Liver (tissue), 9 donors: Measurements from ENCODE around the gene NRIP1. TPM values are rescaled to one million over a fixed set of nuclear protein-coding genes. Genes with fewer than 3 reads are reported as not detected.

Experiments used
- DNase-seq: peaks from one replicate; pipeline ENCODE4 v3.0.0-alpha.2; 2017; ENCODE audit warnings: low spot score
- H3K27ac ChIP-seq, 2 donors: one replicate each; pipeline ENCODE4 v1.7.0; 2013; ENCODE audit warnings: inconsistent platforms in 2 of 2, low read length in 2 of 2, control low read depth in 1 of 2, low read depth in 1 of 2, mild to moderate bottlenecking in 1 of 2
- H3K27me3 ChIP-seq, 4 donors: one replicate each; pipeline versions ENCODE4 v1.6.1 to v1.7.0; 2013; ENCODE audit warnings: low read length in 3 of 4, inconsistent platforms in 1 of 4, mild to moderate bottlenecking in 1 of 4, moderate library complexity in 1 of 4; ENCODE audit not compliant: control insufficient read depth in 4 of 4, insufficient read depth in 4 of 4
- H3K36me3 ChIP-seq, 4 donors: one replicate each; pipeline versions ENCODE4 v1.6.1 to v1.7.0; 2013; ENCODE audit warnings: low read length in 3 of 4, mild to moderate bottlenecking in 3 of 4, low read depth in 1 of 4, moderate library complexity in 1 of 4; ENCODE audit not compliant: control insufficient read depth in 4 of 4, insufficient read depth in 3 of 4
- H3K4me1 ChIP-seq, 4 donors: one replicate each; pipeline versions ENCODE4 v1.6.1 to v1.7.0; 2013; ENCODE audit warnings: low read length in 3 of 4, mild to moderate bottlenecking in 3 of 4, moderate library complexity in 1 of 4; ENCODE audit not compliant: control insufficient read depth in 4 of 4, insufficient read depth in 4 of 4
- H3K4me3 ChIP-seq, 3 donors: one replicate each; pipeline versions ENCODE4 v1.6.1 to v1.7.0; 2013; ENCODE audit warnings: low read length in 3 of 3, control low read depth in 1 of 3, low read depth in 1 of 3, mild to moderate bottlenecking in 1 of 3
- H3K9ac ChIP-seq, 2 donors: one replicate each; pipeline ENCODE4 v1.7.0; 2013; ENCODE audit warnings: low read length in 2 of 2, mild to moderate bottlenecking in 2 of 2, moderate library complexity in 2 of 2, control low read depth in 1 of 2, low read depth in 1 of 2
- H3K9me3 ChIP-seq, 4 donors: one replicate each; pipeline versions ENCODE4 v1.6.1 to v1.7.0; 2013; ENCODE audit warnings: low read length in 3 of 4; ENCODE audit not compliant: control insufficient read depth in 4 of 4
- ATF3 ChIP-seq: IDR thresholded peaks from 2 replicates; pipeline ENCODE4 v1.6.1; 2016; ENCODE audit warnings: antibody characterized with exemption
- CTCF ChIP-seq: fragments of 150-350 bp; IDR thresholded peaks from 2 replicates; pipeline ENCODE4 v1.5.1; 2017; ENCODE audit warnings: improper control_type of control experiment, low read depth, low read length; ENCODE audit not compliant: missing input control
- EGR1 ChIP-seq, 2 donors: IDR thresholded peaks; 2 replicates each; pipeline ENCODE4 v1.6.1; 2016 to 2018; ENCODE audit warnings: antibody characterized with exemption in 2 of 2, low read depth in 2 of 2
- FOXA2 ChIP-seq: IDR thresholded peaks from 2 replicates; pipeline ENCODE4 v1.6.1; 2016; ENCODE audit warnings: antibody characterized with exemption
- GABPA ChIP-seq, 2 donors: IDR thresholded peaks in 1 of 2; conservative IDR thresholded peaks in 1 of 2; 2 replicates each; pipeline ENCODE4 v1.6.1; 2016; ENCODE audit warnings: antibody characterized with exemption in 2 of 2, mild to moderate bottlenecking in 1 of 2, moderate library complexity in 1 of 2
- HNF4A ChIP-seq, 2 donors: conservative IDR thresholded peaks; 2 replicates each; pipeline ENCODE4 v1.6.1; 2016; ENCODE audit warnings: antibody characterized with exemption in 2 of 2, mild to moderate bottlenecking in 2 of 2
- HNF4G ChIP-seq: IDR thresholded peaks from 2 replicates; pipeline ENCODE4 v1.6.1; 2016; ENCODE audit warnings: antibody characterized with exemption
- JUND ChIP-seq, 2 donors: IDR thresholded peaks; 2 replicates each; pipeline ENCODE4 v1.6.1; 2016; ENCODE audit warnings: antibody characterized with exemption in 2 of 2
- MAX ChIP-seq: IDR thresholded peaks from 2 replicates; pipeline ENCODE4 v1.6.1; 2016; ENCODE audit warnings: antibody characterized with exemption
- NR2F2 ChIP-seq: IDR thresholded peaks from 2 replicates; pipeline ENCODE4 v1.6.1; 2016; ENCODE audit warnings: antibody characterized with exemption
- RAD21 ChIP-seq, 2 donors: IDR thresholded peaks; 2 replicates each; pipeline ENCODE4 v1.6.1; 2016; ENCODE audit warnings: antibody characterized with exemption in 2 of 2, mild to moderate bottlenecking in 2 of 2
- REST ChIP-seq: IDR thresholded peaks from 2 replicates; pipeline ENCODE4 v1.6.1; 2016; ENCODE audit warnings: antibody characterized with exemption, mild to moderate bottlenecking
- SP1 ChIP-seq: IDR thresholded peaks from 2 replicates; pipeline ENCODE4 v1.6.1; 2018; ENCODE audit warnings: antibody characterized with exemption, mild to moderate bottlenecking
- TAF1 ChIP-seq: conservative IDR thresholded peaks from 2 replicates; pipeline ENCODE4 v1.6.1; 2016; ENCODE audit warnings: antibody characterized with exemption, mild to moderate bottlenecking
- YY1 ChIP-seq: IDR thresholded peaks from 2 replicates; pipeline ENCODE4 v1.6.1; 2016; ENCODE audit warnings: antibody characterized with exemption, mild to moderate bottlenecking
- ZBTB33 ChIP-seq: IDR thresholded peaks from 2 replicates; pipeline ENCODE4 v1.6.1; 2016; ENCODE audit warnings: antibody characterized with exemption
- WGBS: extraction: QIAGEN DNeasy Blood & Tissue Kit; methylation state at CpG from one replicate; pipeline ENCODE4 v1.1.7; 2013; 5-methylcytosine and 5-hydroxymethylcytosine counted together
- polyA plus RNA-seq, 2 donors: library from polyadenylated mRNA; stranded (reverse) in 1 of 2; unstranded in 1 of 2; fragments of 200-250 nt in 1 of 2; fragments of >200 nt in 1 of 2; fragmentation: Nextera tagmentation in 1 of 2; extraction: Ambion mirVana in 1 of 2; gene quantifications; one replicate each; pipeline versions ENCODE4 v1.2.1 to v1.2.3, GENCODE V29; 2013 to 2015
- total RNA-seq, 2 donors: library from RNA; depleted of rRNA; stranded (reverse); fragments of >200 nt; gene quantifications; one replicate each; pipeline ENCODE4 v1.2.3, GENCODE V29; 2014
- donor health status: healthy.
- donor health status: healthy.
- donor health status: healthy.
- donor health status: healthy.
- donor health status: healthy.

The NRIP1 gene
- total and polyA plus RNA-seq, 4 donors = 3.8 to 28.4 (median 12.6) TPM

- DNase-seq = no peak
- no peaks in the 10 kb centered on the region for H3K9me3 ChIP-seq
- H3K36me3 ChIP-seq = no peaks in the 10 kb centered on the region
- no peak overlapping the region for H3K4me3 ChIP-seq
- H3K27ac ChIP-seq = no peak overlapping the region
- no peaks in the 10 kb centered on the region for H3K27me3 ChIP-seq
- TF ChIP-seq TAF1 (no peak), YY1 (no peak), SP1 (no peak), HNF4G (no peak), RAD21 (IDR thresholded peaks at IDR 0.05) (no peak), JUND (IDR thresholded peaks at IDR 0.05) (no peak), ZBTB33 (no peak), GABPA (IDR thresholded peaks at IDR 0.05 in 1 of 2, conservative IDR thresholded peaks at IDR 0.05 in 1 of 2) (no peak), FOXA2 (no peak), REST (no peak), MAX (no peak), EGR1 (IDR thresholded peaks at IDR 0.05; ENCODE audit: low read depth in 2 of 2) (no peak), HNF4A (conservative IDR thresholded peaks at IDR 0.05) (no peak), NR2F2 (no peak), ATF3 (no peak)
- no peaks in the 10 kb centered on the region for H3K4me1 ChIP-seq
- no peak overlapping the region for H3K9ac ChIP-seq
- WGBS = 93% methylated on average over 1 of the region's 1 CpG
These were observed 107.0 kb downstream of the NRIP1 start for GRCh38 chr21:14957836-14958235.

GRCh38 chr21:14956807-14957206, 108.0 kb downstream of the NRIP1 start:
- TF ChIP-seq GABPA (IDR thresholded peaks at IDR 0.05 in 1 of 2, conservative IDR thresholded peaks at IDR 0.05 in 1 of 2) (no peak), ATF3 (no peak), SP1 (no peak), RAD21 (IDR thresholded peaks at IDR 0.05) (no peak), CTCF (no peak), MAX (no peak)
- Histone ChIP-seq H3K36me3 (no peaks in the 10 kb centered on the region), H3K9ac (no peak overlapping the region), H3K9me3 (no peaks in the 10 kb centered on the region), H3K4me3 (no peak overlapping the region), H3K4me1 (no peaks in the 10 kb centered on the region), H3K27me3 (no peaks in the 10 kb centered on the region), H3K27ac (no peak overlapping the region)
- DNase-seq = no peak
- WGBS = 74% methylated on average over 4 of the region's 4 CpGs
